HCT116 (cell line): Measurements from ENCODE around the gene KRT7. TPM values are rescaled to one million over a fixed set of nuclear protein-coding genes. Genes with fewer than 3 reads are reported as not detected.

ENCODE experiments used
- ATAC-seq: fragments of 200-7000 bp; cut with Tn5 transposase; 2 replicates; pipeline ENCODE4 v1.9.1; 2020; ENCODE audit warnings: mild to moderate bottlenecking, moderate library complexity
- BruUV-seq: library from RNA; stranded (reverse); fragments of 400-500 nt; replicated peaks from 2 replicates; lab custom pipeline; 2021; lab: Mats Ljungman, UMichigan
- CTCF ChIA-PET: fragments of 300-600 bp; sonication (Branson Sonifier 250); formaldehyde crosslinking; loops from one replicate; lab custom pipeline; 2021; ENCODE audit warnings: antibody characterized with exemption; lab: Charles Lee
- POLR2A ChIA-PET: fragments of 300-600, 350-600 bp; sonication (Branson Sonifier 250); formaldehyde crosslinking; loops from one replicate; lab custom pipeline; 2021; ENCODE audit warnings: antibody characterized with exemption; lab: Charles Lee
- RAD21 ChIA-PET, 2 experiments: fragments of 300-600 bp; sonication (Branson Sonifier 250); formaldehyde crosslinking; loops; one replicate each; lab custom pipeline; 2023; ENCODE audit warnings: low total read pairs in 2 of 2; ENCODE audit not compliant: uncharacterized antibody in 2 of 2, unreplicated experiment in 2 of 2, low non-redundant PET in 1 of 2; lab: Charles Lee
- DNase-seq: peaks from one replicate; pipeline ENCODE4 v3.0.0-alpha.2; 2010; ENCODE audit warnings: low read depth, low spot score
- H2AFZ ChIP-seq: fragments of 200-600 bp; shearing (Covaris generic), sonication (generic); 2 replicates; pipeline ENCODE4 v1.6.1; 2017; ENCODE audit warnings: low read depth, mixed run types, mixed read lengths, antibody characterized with exemption, low read length; ENCODE audit not compliant: poor library complexity, severe bottlenecking
- H3K27ac ChIP-seq: 2 replicates; pipeline ENCODE4 v1.5.1; 2012; ENCODE audit warnings: low read depth, low read length
- H3K27me3 ChIP-seq: fragments of 200-600 bp; sonication (generic); 2 replicates; pipeline ENCODE4 v1.6.1; 2016; ENCODE audit warnings: mixed run types, low read length, mixed read lengths; ENCODE audit not compliant: insufficient read depth
- H3K36me3 ChIP-seq, 2 experiments: fragments of 200-500 bp in 1 of 2; fragments of 200-600 bp in 1 of 2; sonication (Bioruptor generic) in 1 of 2; sonication (generic) in 1 of 2; 2 replicates each; pipeline versions ENCODE4 v1.5.1 to v1.6.1; 2014 to 2016; ENCODE audit warnings: low read length in 2 of 2, inconsistent platforms in 1 of 2, mixed read lengths in 1 of 2, mixed run types in 1 of 2; ENCODE audit not compliant: insufficient read depth in 2 of 2, control insufficient read depth in 1 of 2
- H3K4me1 ChIP-seq, 2 experiments: fragments of 200-600 bp in 1 of 2; sonication (generic) in 1 of 2; 2 replicates each; pipeline versions ENCODE4 v1.5.1 to v1.6.1; 2012 to 2017; ENCODE audit warnings: low read length in 2 of 2, inconsistent platforms in 1 of 2, mild to moderate bottlenecking in 1 of 2, mixed read lengths in 1 of 2, mixed run types in 1 of 2, moderate library complexity in 1 of 2; ENCODE audit not compliant: insufficient read depth in 2 of 2, control insufficient read depth in 1 of 2
- H3K4me2 ChIP-seq: fragments of 200-600 bp; sonication (generic); 2 replicates; pipeline ENCODE4 v1.6.1; 2017; ENCODE audit warnings: mixed run types, low read length, mixed read lengths
- H3K4me3 ChIP-seq, 2 experiments: fragments of 200-600 bp in 1 of 2; sonication (generic) in 1 of 2; replicated peaks in 1 of 2; 2 replicates each; pipeline ENCODE4 v1.5.1; 2011 to 2016; ENCODE audit warnings: low read length in 2 of 2, control low read depth in 1 of 2, low read depth in 1 of 2, mild to moderate bottlenecking in 1 of 2, mixed read lengths in 1 of 2, mixed run types in 1 of 2
- H3K79me2 ChIP-seq: fragments of 200-600 bp; sonication (generic); 2 replicates; pipeline ENCODE4 v1.6.1; 2017; ENCODE audit warnings: mild to moderate bottlenecking, mixed run types, low read length, moderate library complexity, mixed read lengths; ENCODE audit not compliant: insufficient read depth
- H3K9ac ChIP-seq: fragments of 200-600 bp; sonication (generic); 2 replicates; pipeline ENCODE4 v1.6.1; 2016; ENCODE audit warnings: low read length, mixed read lengths
- H3K9me2 ChIP-seq: fragments of 200-600 bp; sonication (generic), shearing (Covaris generic); 2 replicates; pipeline ENCODE4 v1.6.1; 2017; ENCODE audit warnings: mixed run types, mild to moderate bottlenecking, moderate library complexity; ENCODE audit not compliant: insufficient read depth
- H3K9me3 ChIP-seq, 2 experiments: fragments of 200-500 bp in 1 of 2; fragments of 200-600 bp in 1 of 2; sonication (Bioruptor generic) in 1 of 2; sonication (generic) in 1 of 2; 2 replicates each; pipeline ENCODE4 v1.6.1; 2014 to 2017; ENCODE audit warnings: low read length in 2 of 2, mixed read lengths in 2 of 2, inconsistent platforms in 1 of 2, low read depth in 1 of 2, mild to moderate bottlenecking in 1 of 2, mixed run types in 1 of 2, moderate library complexity in 1 of 2; ENCODE audit not compliant: control insufficient read depth in 1 of 2, insufficient read depth in 1 of 2
- H4K20me1 ChIP-seq: fragments of 200-600 bp; sonication (generic), shearing (Covaris generic); 2 replicates; pipeline ENCODE4 v1.6.1; 2017; ENCODE audit warnings: mixed run types, mild to moderate bottlenecking, moderate library complexity; ENCODE audit not compliant: insufficient read depth
- CBX3 ChIP-seq: IDR thresholded peaks from 2 replicates; pipeline ENCODE4 v1.6.1; 2012; ENCODE audit warnings: low read depth
- CEBPB ChIP-seq: IDR thresholded peaks from 2 replicates; pipeline ENCODE4 v1.6.1; 2012; ENCODE audit warnings: low read depth
- ELF1 ChIP-seq: IDR thresholded peaks from 2 replicates; pipeline ENCODE4 v1.6.1; 2012; ENCODE audit warnings: low read depth, borderline replicate concordance
- EZH2 ChIP-seq: fragments of 200-600 bp; sonication (generic); IDR thresholded peaks from 2 replicates; pipeline ENCODE4 v1.6.1; 2017; ENCODE audit warnings: antibody characterized with exemption, mixed run types
- EZH2phosphoT487 ChIP-seq: fragments of 200-600 bp; IDR thresholded peaks from 2 replicates; pipeline ENCODE4 v1.6.1; 2018; ENCODE audit warnings: antibody characterized with exemption, borderline replicate concordance
- FOSL1 ChIP-seq: IDR thresholded peaks from 2 replicates; pipeline ENCODE4 v1.6.1; 2012; ENCODE audit warnings: low read depth
- JUND ChIP-seq: IDR thresholded peaks from 2 replicates; pipeline ENCODE4 v1.6.1; 2012
- POLR2AphosphoS5 ChIP-seq: IDR thresholded peaks from 2 replicates; pipeline ENCODE4 v1.6.1; 2011; ENCODE audit warnings: mild to moderate bottlenecking, low read depth, low read length, moderate library complexity
- SIN3A ChIP-seq: IDR thresholded peaks from 2 replicates; pipeline ENCODE4 v1.6.1; 2012; ENCODE audit warnings: low read depth
- SP1 ChIP-seq: IDR thresholded peaks from 2 replicates; pipeline ENCODE4 v1.6.1; 2012; ENCODE audit warnings: low read depth
- YY1 ChIP-seq: IDR thresholded peaks from 2 replicates; pipeline ENCODE4 v1.6.1; 2011; ENCODE audit warnings: low read length, low read depth, moderate library complexity, mild to moderate bottlenecking; ENCODE audit not compliant: insufficient replicate concordance; ENCODE audit errors: extremely low read depth
- ZFX ChIP-seq: fragments of 450-650 bp; IDR thresholded peaks from 2 replicates; pipeline ENCODE4 v1.6.1; 2017
- ZNF274 ChIP-seq: fragments of 200-500 bp; sonication (Bioruptor generic); IDR thresholded peaks from 2 replicates; pipeline ENCODE4 v1.6.1; 2014; ENCODE audit warnings: mild to moderate bottlenecking, low read depth, low read length, inconsistent platforms
- intact Hi-C: fragments of 100-400 bp; cut with micrococcal nuclease; formaldehyde crosslinking; loops from 2 replicates; pipeline ENCODE4 v1.10.0; 2022
- total RNA-seq: library from RNA; stranded (reverse); gene quantifications from one replicate; pipeline ENCODE4 v1.2.1, GENCODE V29; 2021; ENCODE audit not compliant: unreplicated experiment
- TF ChIP-seq, protein P1 (sequence below): IDR thresholded peaks from 2 replicates; pipeline ENCODE4 v1.6.1; 2012
- TF ChIP-seq, protein P2 (sequence below): IDR thresholded peaks from 2 replicates; pipeline ENCODE4 v1.6.1; 2011; ENCODE audit warnings: mild to moderate bottlenecking, low read length, moderate library complexity; ENCODE audit not compliant: insufficient replicate concordance; ENCODE audit errors: extremely low read depth
- TF ChIP-seq, protein P3 (sequence below), 3 experiments: fragments of 200-600 bp in 1 of 3; sonication (generic) in 1 of 3; IDR thresholded peaks in 2 of 3; conservative IDR thresholded peaks in 1 of 3; 2 replicates each; pipeline ENCODE4 v1.5.1; 2012 to 2017; ENCODE audit warnings: low read depth in 2 of 3, low read length in 2 of 3, antibody characterized with exemption in 1 of 3, borderline replicate concordance in 1 of 3, control low read depth in 1 of 3, mild to moderate bottlenecking in 1 of 3, mixed read lengths in 1 of 3, mixed run types in 1 of 3, moderate library complexity in 1 of 3; ENCODE audit not compliant: insufficient read depth in 1 of 3

The KRT7 gene
- total RNA-seq, 1 experiment from 2014 or later, result 72.6 TPM

DNA sequence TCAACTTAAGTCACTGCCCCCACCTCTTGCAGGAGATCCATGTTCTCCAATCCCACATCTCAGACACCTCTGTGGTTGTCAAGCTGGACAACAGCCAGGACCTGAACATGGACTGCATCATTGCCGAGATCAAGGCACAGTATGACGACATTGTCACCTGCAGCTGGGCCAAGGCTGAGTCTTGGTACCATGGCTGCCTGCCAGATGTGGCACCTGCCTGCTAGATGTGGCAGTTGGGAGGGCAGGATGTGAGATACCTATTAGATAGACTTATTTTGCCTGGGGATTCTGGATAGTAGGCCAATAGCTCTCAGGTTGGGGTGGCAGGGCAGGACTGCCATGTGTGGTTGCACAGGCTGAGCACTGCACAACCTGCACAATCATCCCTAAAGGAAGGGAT, 33.5 kb downstream of the KRT7 start (continued):
- TF ChIP-seq, protein P1, sequence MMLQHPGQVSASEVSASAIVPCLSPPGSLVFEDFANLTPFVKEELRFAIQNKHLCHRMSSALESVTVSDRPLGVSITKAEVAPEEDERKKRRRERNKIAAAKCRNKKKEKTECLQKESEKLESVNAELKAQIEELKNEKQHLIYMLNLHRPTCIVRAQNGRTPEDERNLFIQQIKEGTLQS, result no peak
- no peak for TF ChIP-seq EZH2phosphoT487

DNA sequence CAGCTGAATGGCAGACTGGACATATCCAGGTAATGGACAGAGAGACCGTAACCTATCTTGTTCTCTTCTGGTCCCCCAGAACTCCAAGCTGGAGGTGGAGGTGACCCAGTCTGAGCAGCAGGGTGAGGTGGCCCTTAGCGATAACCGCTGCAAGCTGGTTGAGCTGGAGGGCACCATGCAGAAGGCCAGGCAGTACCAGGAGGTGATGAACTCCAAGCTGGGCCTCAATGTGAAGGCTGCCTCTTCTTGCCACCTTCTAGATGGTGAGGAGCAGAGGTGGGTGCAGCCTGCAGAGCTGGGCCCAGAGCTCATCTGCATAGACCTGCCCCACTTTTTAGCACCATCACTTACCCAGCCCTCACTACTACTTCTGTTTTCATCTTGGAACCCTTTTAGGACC, 34.2 kb downstream of the KRT7 start:
- DNase-seq, result no peak
- no peaks in the 10 kb centered on the region for H3K9me3 ChIP-seq
- intact Hi-C loops, result no loop called here
- BruUV-seq, result no TSS peak
- H3K27me3 ChIP-seq, result no peaks in the 10 kb centered on the region
- ChIA-PET POLR2A (no interaction called here), CTCF (interaction anchor here (2.0 kb wide), 1 partner anchor 12 kb away, joined by 7 read pairs; no protein-coding TSS in a partner anchor), RAD21 (no interaction called here)
- no peaks in the 10 kb centered on the region for H4K20me1 ChIP-seq
- H3K79me2 ChIP-seq, result no peaks in the 10 kb centered on the region
- no peaks in the 10 kb centered on the region for H3K36me3 ChIP-seq
- H3K4me2 ChIP-seq, result no peak overlapping the region
- TF ChIP-seq POLR2AphosphoS5 (no peak), EZH2 (no peak), ELF1 (no peak), FOSL1 (no peak), SP1 (no peak)
- no peak overlapping the region for H3K4me3 ChIP-seq
- no peak overlapping the region for H2AFZ ChIP-seq
- no peaks in the 10 kb centered on the region for H3K9me2 ChIP-seq
- H3K9ac ChIP-seq, result no peak overlapping the region
- no peaks in the 10 kb centered on the region for H3K4me1 ChIP-seq
- no peak for ATAC-seq
- H3K27ac ChIP-seq, result no peak overlapping the region

DNA sequence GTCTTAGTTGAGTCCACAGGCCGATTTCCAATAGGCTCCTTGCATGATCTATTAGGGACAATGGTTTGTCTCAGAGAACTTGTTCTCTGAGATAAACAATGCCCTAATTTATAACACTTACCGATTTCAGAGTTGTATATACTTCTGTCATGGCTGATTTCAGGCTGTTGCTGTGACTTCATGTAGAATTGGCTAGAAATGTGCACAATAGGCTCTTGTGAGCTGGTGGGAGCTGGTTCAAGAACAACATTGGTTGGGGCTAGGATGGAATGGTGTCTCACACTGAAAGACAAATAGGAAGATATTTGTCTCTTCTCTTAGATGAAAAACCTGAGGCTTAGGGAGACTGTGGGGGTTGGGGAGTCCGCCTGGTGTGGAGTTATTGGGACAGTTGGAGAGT, 34.7 kb downstream of the KRT7 start:
- ChIA-PET CTCF (interaction anchor here (0.6 kb wide), 1 partner anchor 15 kb away, joined by 3 read pairs; no protein-coding TSS in a partner anchor), POLR2A (no interaction called here)

More for the DNA sequence above, 34.7 kb downstream of the KRT7 start:
- Histone ChIP-seq H3K36me3 (no peaks in the 10 kb centered on the region), H3K27ac (no peak overlapping the region), H3K4me3 (no peak overlapping the region), H3K9me3 (no peaks in the 10 kb centered on the region), H3K4me1 (no peaks in the 10 kb centered on the region), H3K27me3 (no peaks in the 10 kb centered on the region), H2AFZ (no peak overlapping the region), H3K9me2 (no peaks in the 10 kb centered on the region), H4K20me1 (no peaks in the 10 kb centered on the region), H3K4me2 (no peak overlapping the region), H3K9ac (no peak overlapping the region), H3K79me2 (no peaks in the 10 kb centered on the region)
- RAD21 ChIA-PET, result no interaction called here
- ATAC-seq (no peak), DNase-seq (no peak)
- BruUV-seq, result no TSS peak
- TF ChIP-seq, protein P1, result no peak
- no peak for TF ChIP-seq CEBPB
- no peak for TF ChIP-seq ZFX
- no peak for TF ChIP-seq YY1
- no peak for TF ChIP-seq ZNF274
- TF ChIP-seq, protein P2, sequence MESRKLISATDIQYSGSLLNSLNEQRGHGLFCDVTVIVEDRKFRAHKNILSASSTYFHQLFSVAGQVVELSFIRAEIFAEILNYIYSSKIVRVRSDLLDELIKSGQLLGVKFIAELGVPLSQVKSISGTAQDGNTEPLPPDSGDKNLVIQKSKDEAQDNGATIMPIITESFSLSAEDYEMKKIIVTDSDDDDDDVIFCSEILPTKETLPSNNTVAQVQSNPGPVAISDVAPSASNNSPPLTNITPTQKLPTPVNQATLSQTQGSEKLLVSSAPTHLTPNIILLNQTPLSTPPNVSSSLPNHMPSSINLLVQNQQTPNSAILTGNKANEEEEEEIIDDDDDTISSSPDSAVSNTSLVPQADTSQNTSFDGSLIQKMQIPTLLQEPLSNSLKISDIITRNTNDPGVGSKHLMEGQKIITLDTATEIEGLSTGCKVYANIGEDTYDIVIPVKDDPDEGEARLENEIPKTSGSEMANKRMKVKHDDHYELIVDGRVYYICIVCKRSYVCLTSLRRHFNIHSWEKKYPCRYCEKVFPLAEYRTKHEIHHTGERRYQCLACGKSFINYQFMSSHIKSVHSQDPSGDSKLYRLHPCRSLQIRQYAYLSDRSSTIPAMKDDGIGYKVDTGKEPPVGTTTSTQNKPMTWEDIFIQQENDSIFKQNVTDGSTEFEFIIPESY, result no peak
- no peak for TF ChIP-seq JUND
- TF ChIP-seq ELF1, result no peak
- TF ChIP-seq SIN3A, result no peak
- no peak for TF ChIP-seq CBX3
- TF ChIP-seq, protein P3, sequence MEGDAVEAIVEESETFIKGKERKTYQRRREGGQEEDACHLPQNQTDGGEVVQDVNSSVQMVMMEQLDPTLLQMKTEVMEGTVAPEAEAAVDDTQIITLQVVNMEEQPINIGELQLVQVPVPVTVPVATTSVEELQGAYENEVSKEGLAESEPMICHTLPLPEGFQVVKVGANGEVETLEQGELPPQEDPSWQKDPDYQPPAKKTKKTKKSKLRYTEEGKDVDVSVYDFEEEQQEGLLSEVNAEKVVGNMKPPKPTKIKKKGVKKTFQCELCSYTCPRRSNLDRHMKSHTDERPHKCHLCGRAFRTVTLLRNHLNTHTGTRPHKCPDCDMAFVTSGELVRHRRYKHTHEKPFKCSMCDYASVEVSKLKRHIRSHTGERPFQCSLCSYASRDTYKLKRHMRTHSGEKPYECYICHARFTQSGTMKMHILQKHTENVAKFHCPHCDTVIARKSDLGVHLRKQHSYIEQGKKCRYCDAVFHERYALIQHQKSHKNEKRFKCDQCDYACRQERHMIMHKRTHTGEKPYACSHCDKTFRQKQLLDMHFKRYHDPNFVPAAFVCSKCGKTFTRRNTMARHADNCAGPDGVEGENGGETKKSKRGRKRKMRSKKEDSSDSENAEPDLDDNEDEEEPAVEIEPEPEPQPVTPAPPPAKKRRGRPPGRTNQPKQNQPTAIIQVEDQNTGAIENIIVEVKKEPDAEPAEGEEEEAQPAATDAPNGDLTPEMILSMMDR (IDR thresholded peaks at IDR 0.05 in 2 of 3, conservative IDR thresholded peaks at IDR 0.05 in 1 of 3; ENCODE audit: borderline replicate concordance in 1 of 3, insufficient read depth in 1 of 3, low read depth in 2 of 3, low read length in 2 of 3), result no peak
- intact Hi-C loops, result no loop called here
